Measurements from ENCODE around the gene CBX8. TPM values are rescaled to one million over a fixed set of nuclear protein-coding genes. Genes with fewer than 3 reads are reported as not detected.
A peak's percentile ranks its signal among the peaks of the same experiment; 100 is the strongest.

Gene CBX8
- total and polyA plus RNA-seq, 7 donors: 0.40 to 3.5 (median 1.3) TPM

GRCh38 chr17:79802736-79803420 lies 6.0 kb upstream of the CBX8 start:
- peaks cover 14% of the 10 kb centered on the region for H3K4me1 ChIP-seq

GRCh38 chr17:79802039-79802735 lies 5.3 kb upstream of the CBX8 start:
- Histone ChIP-seq H3K4me1 (peaks cover 16% of the 10 kb centered on the region), H3K4me3 (no peak overlapping the region), H3K27ac (no peak overlapping the region), H3K9me3 (no peaks in the 10 kb centered on the region), H3K27me3 (ENCODE audit: insufficient read depth in 3 of 3, low read length in 2 of 3) (peaks cover 0 to 93% (median 70%) of the 10 kb centered on the region in 3 donors), H3K36me3 (ENCODE audit: insufficient read depth in 1 of 2, low read depth in 1 of 2) (no peaks in the 10 kb centered on the region)
- WGBS, 3 donors: 11 to 17% (median 13%) methylated on average over 11 of the region's 11 CpGs
- TF ChIP-seq CTCF (IDR thresholded peaks at IDR 0.05): no peak
- ATAC-seq (no peak), DNase-seq (no peak)
- intact Hi-C loops (cut with DNase I): no loop called here

More at GRCh38 chr17:79802736-79803420, 6.0 kb upstream of the CBX8 start:
- no peak overlapping the region for H3K27ac ChIP-seq
- 4 to 9% (median 5%) methylated on average over 47 to 57 of the region's 57 CpGs for WGBS, 3 donors
- intact Hi-C loops (cut with DNase I): no loop called here
- ATAC-seq (no peak), DNase-seq (no peak)
- H3K36me3 ChIP-seq (ENCODE audit: insufficient read depth in 1 of 2, low read depth in 1 of 2): no peaks in the 10 kb centered on the region
- no peaks in the 10 kb centered on the region for H3K9me3 ChIP-seq
- no peak for TF ChIP-seq CTCF (IDR thresholded peaks at IDR 0.05)
- H3K4me3 ChIP-seq: no peak overlapping the region
- H3K27me3 ChIP-seq (ENCODE audit: insufficient read depth in 3 of 3, low read length in 2 of 3): peaks cover 0 to 97% (median 74%) of the 10 kb centered on the region in 3 donors

GRCh38 chr17:79801156-79802038 lies 4.5 kb upstream of the CBX8 start:
- ATAC-seq: no peak
- no peak for TF ChIP-seq CTCF (IDR thresholded peaks at IDR 0.05)
- H3K9me3 ChIP-seq: no peaks in the 10 kb centered on the region
- peak in 1 of 2 donors; percentile 27 for DNase-seq
- no peak overlapping the region for H3K4me3 ChIP-seq
- peaks cover 0 to 86% (median 62%) of the 10 kb centered on the region in 3 donors for H3K27me3 ChIP-seq (ENCODE audit: insufficient read depth in 3 of 3, low read length in 2 of 3)
- 7 to 11% (median 8%) methylated on average over 40 to 52 of the region's 52 CpGs for WGBS, 3 donors
- intact Hi-C loops (cut with DNase I): no loop called here
- H3K4me1 ChIP-seq: peaks cover 16% of the 10 kb centered on the region
- H3K27ac ChIP-seq: no peak overlapping the region
- no peaks in the 10 kb centered on the region for H3K36me3 ChIP-seq (ENCODE audit: insufficient read depth in 1 of 2, low read depth in 1 of 2)

GRCh38 chr17:79800325-79801155 lies 3.7 kb upstream of the CBX8 start:
- Histone ChIP-seq H3K4me1 (peaks cover 23% of the 10 kb centered on the region), H3K36me3 (ENCODE audit: insufficient read depth in 1 of 2, low read depth in 1 of 2) (no peaks in the 10 kb centered on the region), H3K27me3 (ENCODE audit: insufficient read depth in 3 of 3, low read length in 2 of 3) (peaks cover 0 to 79% (median 56%) of the 10 kb centered on the region in 3 donors), H3K4me3 (peak overlapping the region; percentile 15), H3K9me3 (no peaks in the 10 kb centered on the region), H3K27ac (no peak overlapping the region)
- no peak for ATAC-seq
- intact Hi-C loops (cut with DNase I): no loop called here
- TF ChIP-seq CTCF (IDR thresholded peaks at IDR 0.05): no peak
- WGBS, 3 donors: 1 to 3% (median 3%) methylated on average over 41 to 44 of the region's 44 CpGs
- DNase-seq: no peak

All from psoas muscle (tissue), 8 donors.